Endodermal cell (in vitro differentiated cells): ENCODE measurements around the gene BANP. TPM values are rescaled to one million over a fixed set of nuclear protein-coding genes. Genes with fewer than 3 reads are reported as not detected.
A peak's percentile ranks its signal among the peaks of the same experiment; 100 is the strongest.

Experiments used
- DNase-seq: peaks from one replicate; pipeline ENCODE4 v3.0.0-alpha.2; 2017
- H3K27ac ChIP-seq: 2 replicates; pipeline ENCODE4 v1.5.1; 2013; ENCODE audit warnings: mild to moderate bottlenecking, low read depth, low read length, moderate library complexity
- H3K27me3 ChIP-seq: 2 replicates; pipeline ENCODE4 v1.6.1; 2013; ENCODE audit warnings: mild to moderate bottlenecking, low read length, moderate library complexity; ENCODE audit not compliant: insufficient read depth, control insufficient read depth, poor library complexity, severe bottlenecking
- H3K36me3 ChIP-seq: 2 replicates; pipeline ENCODE4 v1.7.0; 2013; ENCODE audit warnings: mild to moderate bottlenecking, low read length, moderate library complexity; ENCODE audit not compliant: control insufficient read depth, insufficient read depth
- H3K4me1 ChIP-seq: one replicate; pipeline ENCODE4 v1.7.0; 2013; ENCODE audit warnings: low read length; ENCODE audit not compliant: control insufficient read depth, insufficient read depth
- H3K4me3 ChIP-seq: 2 replicates; pipeline ENCODE4 v1.5.1; 2013; ENCODE audit warnings: mild to moderate bottlenecking, low read length, moderate library complexity
- H3K9ac ChIP-seq: 2 replicates; pipeline ENCODE4 v1.6.1; 2013; ENCODE audit warnings: mild to moderate bottlenecking, low read length, moderate library complexity; ENCODE audit not compliant: poor library complexity, severe bottlenecking; ENCODE audit errors: extremely low read depth
- H3K9me3 ChIP-seq: 2 replicates; pipeline ENCODE4 v1.6.1; 2013; ENCODE audit warnings: mild to moderate bottlenecking, low read length, moderate library complexity; ENCODE audit not compliant: control insufficient read depth
- H3K27ac Mint-ChIP-seq: 2 replicates; pipeline ENCODE4 v1.8.0; 2020; ENCODE audit warnings: mixed read lengths
- H3K27me3 Mint-ChIP-seq: 2 replicates; pipeline ENCODE4 v1.8.0; 2021; ENCODE audit warnings: mild to moderate bottlenecking, mixed read lengths; ENCODE audit not compliant: insufficient read depth
- H3K36me3 Mint-ChIP-seq: 2 replicates; pipeline ENCODE4 v1.8.0; 2020; ENCODE audit warnings: low read depth, mixed read lengths
- H3K4me1 Mint-ChIP-seq: 2 replicates; pipeline ENCODE4 v1.8.0; 2020; ENCODE audit warnings: mixed read lengths
- H3K4me3 Mint-ChIP-seq: 2 replicates; pipeline ENCODE4 v1.8.0; 2020; ENCODE audit warnings: mild to moderate bottlenecking, moderate library complexity, mixed read lengths
- H3K9me3 Mint-ChIP-seq: 2 replicates; pipeline ENCODE4 v1.8.0; 2020; ENCODE audit warnings: mild to moderate bottlenecking, mixed read lengths
- CTCF ChIP-seq: fragments of 200-600 bp; sonication (generic); conservative IDR thresholded peaks from 2 replicates; pipeline ENCODE4 v1.5.0; 2021; ENCODE audit warnings: antibody characterized with exemption, mild to moderate bottlenecking
- WGBS, 2 experiments: methylation state at CpG; one replicate each; pipeline versions ENCODE4 v1.1.5 to v1.1.7; 2013; ENCODE audit warnings: missing lambda C conversion rate in 2 of 2, mixed read lengths in 1 of 2; ENCODE audit not compliant: insufficient coverage in 1 of 2, insufficient read length in 1 of 2; 5-methylcytosine and 5-hydroxymethylcytosine counted together
- total RNA-seq, 2 donors: library from RNA; stranded (reverse); fragmentation: NEBNext Ultra II Directional in 1 of 2; extraction: Animal tissue kit (Norgen Biotek cat#: 25700) in 1 of 2; gene quantifications; 2 replicates in 1 of 2; 3 replicates in 1 of 2; pipeline ENCODE4 v1.2.1, GENCODE V29; 2021

The BANP gene
- total RNA-seq, 2 donors from 2014 or later, result 39.5 to 45.5 TPM

- no peak for DNase-seq
- no peaks in the 10 kb centered on the region for H3K27me3 Mint-ChIP-seq
- H3K4me3 Mint-ChIP-seq, result no peak overlapping the region
- H3K9me3 Mint-ChIP-seq, result peaks cover under 1% of the 10 kb centered on the region
- Histone ChIP-seq H3K27me3 (no peaks in the 10 kb centered on the region), H3K36me3 (peaks cover 7% of the 10 kb centered on the region), H3K9me3 (no peaks in the 10 kb centered on the region), H3K4me1 (no peaks in the 10 kb centered on the region), H3K9ac (no peak overlapping the region), H3K4me3 (no peak overlapping the region), H3K27ac (no peak overlapping the region)
- TF ChIP-seq CTCF, result no peak
- H3K36me3 Mint-ChIP-seq, result peaks cover 5% of the 10 kb centered on the region
- no peak overlapping the region for H3K27ac Mint-ChIP-seq
- 90 to 95% methylated on average over 6 to 11 of the region's 11 CpGs for WGBS, 2 experiments
- H3K4me1 Mint-ChIP-seq, result peaks cover 5% of the 10 kb centered on the region
Measured at GRCh38 chr16:87965417-87965816, 14.2 kb downstream of the BANP start.

- peaks cover 9% of the 10 kb centered on the region for H3K36me3 ChIP-seq
- H3K4me3 Mint-ChIP-seq, result no peak overlapping the region
- H3K36me3 Mint-ChIP-seq, result peaks cover 12% of the 10 kb centered on the region
- peaks cover 8% of the 10 kb centered on the region for H3K9me3 Mint-ChIP-seq
- no peak overlapping the region for H3K27ac ChIP-seq
- H3K27ac Mint-ChIP-seq, result peak overlapping the region; percentile 61
- TF ChIP-seq CTCF, result no peak
- no peaks in the 10 kb centered on the region for H3K27me3 Mint-ChIP-seq
- DNase-seq, result peak; percentile 31
- H3K4me1 Mint-ChIP-seq, result peaks cover 5% of the 10 kb centered on the region
- H3K4me1 ChIP-seq, result no peaks in the 10 kb centered on the region
- H3K27me3 ChIP-seq, result no peaks in the 10 kb centered on the region
- 91 to 94% methylated on average over 5 of the region's 5 CpGs for WGBS, 2 experiments
- peaks cover 4% of the 10 kb centered on the region for H3K9me3 ChIP-seq
- no peak overlapping the region for H3K4me3 ChIP-seq
- no peak overlapping the region for H3K9ac ChIP-seq
Measured at GRCh38 chr16:87966064-87966645, 14.9 kb downstream of the BANP start.

GRCh38 chr16:87966685-87967185 lies 15.5 kb downstream of the BANP start:
- no peak overlapping the region for H3K9ac ChIP-seq
- H3K9me3 Mint-ChIP-seq, result peaks cover 13% of the 10 kb centered on the region
- no peak overlapping the region for H3K27ac ChIP-seq
- H3K27me3 ChIP-seq, result no peaks in the 10 kb centered on the region
- H3K9me3 ChIP-seq, result peaks cover 10% of the 10 kb centered on the region
- peaks cover 18% of the 10 kb centered on the region for H3K36me3 Mint-ChIP-seq
- no peaks in the 10 kb centered on the region for H3K27me3 Mint-ChIP-seq
- DNase-seq, result peak; percentile 50
- H3K27ac Mint-ChIP-seq, result peak overlapping the region; percentile 61
- peaks cover 9% of the 10 kb centered on the region for H3K36me3 ChIP-seq
- WGBS, 2 experiments, result 64 to 96% methylated on average over 4 to 14 of the region's 14 CpGs
- no peaks in the 10 kb centered on the region for H3K4me1 ChIP-seq
- no peak overlapping the region for H3K4me3 Mint-ChIP-seq
- no peak overlapping the region for H3K4me3 ChIP-seq
- H3K4me1 Mint-ChIP-seq, result peaks cover 5% of the 10 kb centered on the region
- TF ChIP-seq CTCF, result no peak
